ENCODE measurements around the gene RNF157. TPM values are rescaled to one million over a fixed set of nuclear protein-coding genes. Genes with fewer than 3 reads are reported as not detected.
"Not testable (repeated sequence)": the region's sequence is repeated elsewhere in the genome, so short reads cannot be mapped to it uniquely, and the experiment has no call there.

The RNF157 gene
- total RNA-seq, 4 donors from 2014 or later, result 32.5 to 164 (median 54.8) TPM

DNA sequence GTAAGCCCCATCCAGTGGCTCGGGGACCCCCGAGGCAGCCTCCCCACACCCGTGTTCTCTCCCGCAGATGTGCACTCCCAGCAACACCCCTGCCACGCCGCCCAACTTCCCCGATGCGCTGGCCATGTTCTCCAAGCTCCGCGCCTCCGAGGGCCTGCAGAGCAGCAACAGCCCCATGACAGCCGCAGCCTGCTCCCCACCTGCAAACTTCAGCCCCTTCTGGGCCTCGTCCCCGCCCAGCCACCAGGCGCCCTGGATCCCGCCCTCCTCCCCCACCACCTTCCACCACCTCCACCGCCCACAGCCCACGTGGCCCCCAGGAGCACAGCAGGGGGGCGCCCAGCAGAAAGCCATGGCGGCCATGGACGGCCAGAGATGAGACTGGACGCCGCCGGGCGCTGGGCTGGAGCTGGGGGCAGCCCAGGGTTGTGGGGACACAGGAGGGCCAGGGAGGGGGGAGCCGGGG is 29.9 kb upstream of the RNF157 start:
- intact Hi-C loops (cut with DNase I; ENCODE audit: low total_unique reads) (loop anchor here (5.0 kb wide), 1 partner anchor 88 kb away; no protein-coding TSS in a partner anchor), in situ Hi-C loops (cut with MboI; ENCODE audit: low pct_ligation_motif_present in 1 of 4, low pct_unique_long_range_greater_than_20kb in 1 of 4, low sequenced_read_pairs in 3 of 4) (no loop called here)
- WGBS, 2 donors (ENCODE audit: low coverage in 1 of 2), result 79% methylated on average over 24 of the region's 26 CpGs; no CpG with 5 or more reads in 1 of the 2 donors
- Histone ChIP-seq H3K4me1 (peaks cover 39 to 69% (median 65%) of the 10 kb centered on the region in 4 donors), H3K27me3 (no peaks in the 10 kb centered on the region), H3K36me3 (peaks cover 0 to 14% (median 0%) of the 10 kb centered on the region in 4 donors), H3K4me3 (no peak overlapping the region), H3K27ac (peak overlapping the region in 3 of 4 donors; percentile 94 to 98 (median 96)), H3K9me3 (no peaks in the 10 kb centered on the region)
- no peak for DNase-seq
- TF ChIP-seq, protein P1, sequence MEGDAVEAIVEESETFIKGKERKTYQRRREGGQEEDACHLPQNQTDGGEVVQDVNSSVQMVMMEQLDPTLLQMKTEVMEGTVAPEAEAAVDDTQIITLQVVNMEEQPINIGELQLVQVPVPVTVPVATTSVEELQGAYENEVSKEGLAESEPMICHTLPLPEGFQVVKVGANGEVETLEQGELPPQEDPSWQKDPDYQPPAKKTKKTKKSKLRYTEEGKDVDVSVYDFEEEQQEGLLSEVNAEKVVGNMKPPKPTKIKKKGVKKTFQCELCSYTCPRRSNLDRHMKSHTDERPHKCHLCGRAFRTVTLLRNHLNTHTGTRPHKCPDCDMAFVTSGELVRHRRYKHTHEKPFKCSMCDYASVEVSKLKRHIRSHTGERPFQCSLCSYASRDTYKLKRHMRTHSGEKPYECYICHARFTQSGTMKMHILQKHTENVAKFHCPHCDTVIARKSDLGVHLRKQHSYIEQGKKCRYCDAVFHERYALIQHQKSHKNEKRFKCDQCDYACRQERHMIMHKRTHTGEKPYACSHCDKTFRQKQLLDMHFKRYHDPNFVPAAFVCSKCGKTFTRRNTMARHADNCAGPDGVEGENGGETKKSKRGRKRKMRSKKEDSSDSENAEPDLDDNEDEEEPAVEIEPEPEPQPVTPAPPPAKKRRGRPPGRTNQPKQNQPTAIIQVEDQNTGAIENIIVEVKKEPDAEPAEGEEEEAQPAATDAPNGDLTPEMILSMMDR (IDR thresholded peaks at IDR 0.05), result no peak
- TF ChIP-seq POLR2A (IDR thresholded peaks at IDR 0.05) (no peak), EP300 (IDR thresholded peaks at IDR 0.05; ENCODE audit: low read depth) (no peak), POLR2AphosphoS5 (IDR thresholded peaks at IDR 0.05) (no peak)

DNA sequence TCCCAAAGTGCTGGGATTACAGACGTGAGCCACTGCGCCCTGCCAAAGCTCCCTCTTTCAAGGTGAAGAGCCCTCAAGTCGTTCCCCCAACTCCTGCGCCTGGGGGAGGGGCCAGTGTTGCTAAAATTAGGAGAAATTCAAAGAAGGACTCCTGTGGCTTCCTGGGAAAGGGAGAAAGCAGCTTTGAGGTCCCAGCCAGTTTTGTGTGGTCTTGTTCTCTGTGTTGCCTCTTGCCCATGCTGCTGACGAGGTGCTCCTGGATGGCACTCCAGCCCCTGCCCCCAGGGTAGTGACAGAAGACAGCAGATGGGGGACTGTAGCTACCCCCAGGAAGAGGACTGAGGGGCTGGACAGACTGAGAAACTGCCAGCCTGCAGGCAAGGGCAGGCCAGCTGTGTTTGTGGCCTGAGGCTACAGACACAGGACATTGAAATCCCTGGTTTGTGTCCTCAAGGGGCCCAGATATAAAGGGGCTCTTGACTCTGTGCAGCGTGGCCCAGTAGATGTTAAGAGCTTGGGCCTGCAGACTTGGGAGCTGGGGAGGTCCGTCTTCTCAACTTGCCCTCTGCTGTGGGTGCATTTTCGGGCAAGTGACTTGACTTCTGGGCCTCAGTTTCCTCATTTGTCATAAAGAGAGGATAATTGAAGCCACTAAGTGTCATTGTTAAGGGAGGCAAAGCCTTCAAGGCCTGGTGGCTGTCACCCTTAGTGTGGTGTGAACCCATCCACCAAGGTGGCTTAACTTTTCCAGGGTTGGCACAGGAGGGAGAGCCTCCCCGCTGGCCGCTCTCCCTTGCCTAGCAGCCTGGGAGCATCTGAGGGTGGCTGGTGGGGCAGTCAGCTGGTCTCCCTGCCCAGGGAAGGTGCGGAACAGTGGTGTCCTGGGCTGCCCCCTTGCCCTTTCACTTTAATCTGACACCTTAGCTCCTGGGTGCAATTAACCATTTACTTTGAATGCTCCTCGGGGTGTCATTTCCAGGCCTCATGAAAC is 29.0 kb upstream of the RNF157 start:
- Histone ChIP-seq H3K4me1 (peaks cover 42 to 73% (median 69%) of the 10 kb centered on the region in 4 donors), H3K27me3 (no peaks in the 10 kb centered on the region), H3K4me3 (no peak overlapping the region), H3K27ac (peak overlapping the region; percentile 94 to 98 (median 96)), H3K36me3 (peaks cover 0 to 14% (median 0%) of the 10 kb centered on the region in 4 donors), H3K9me3 (no peaks in the 10 kb centered on the region)
- intact Hi-C loops (cut with DNase I; ENCODE audit: low total_unique reads) (no loop called here), in situ Hi-C loops (cut with MboI; ENCODE audit: low pct_ligation_motif_present in 1 of 4, low pct_unique_long_range_greater_than_20kb in 1 of 4, low sequenced_read_pairs in 3 of 4) (no loop called here)
- no peak for TF ChIP-seq POLR2A (IDR thresholded peaks at IDR 0.05)
- peak in 1 of 3 donors; percentile 12 for TF ChIP-seq POLR2AphosphoS5 (IDR thresholded peaks at IDR 0.05)
- TF ChIP-seq EP300 (IDR thresholded peaks at IDR 0.05; ENCODE audit: low read depth), result no peak
- DNase-seq, result no peak
- WGBS, 2 donors (ENCODE audit: low coverage in 1 of 2), result 67 to 80% methylated on average over 1 to 12 of the region's 12 CpGs

DNA sequence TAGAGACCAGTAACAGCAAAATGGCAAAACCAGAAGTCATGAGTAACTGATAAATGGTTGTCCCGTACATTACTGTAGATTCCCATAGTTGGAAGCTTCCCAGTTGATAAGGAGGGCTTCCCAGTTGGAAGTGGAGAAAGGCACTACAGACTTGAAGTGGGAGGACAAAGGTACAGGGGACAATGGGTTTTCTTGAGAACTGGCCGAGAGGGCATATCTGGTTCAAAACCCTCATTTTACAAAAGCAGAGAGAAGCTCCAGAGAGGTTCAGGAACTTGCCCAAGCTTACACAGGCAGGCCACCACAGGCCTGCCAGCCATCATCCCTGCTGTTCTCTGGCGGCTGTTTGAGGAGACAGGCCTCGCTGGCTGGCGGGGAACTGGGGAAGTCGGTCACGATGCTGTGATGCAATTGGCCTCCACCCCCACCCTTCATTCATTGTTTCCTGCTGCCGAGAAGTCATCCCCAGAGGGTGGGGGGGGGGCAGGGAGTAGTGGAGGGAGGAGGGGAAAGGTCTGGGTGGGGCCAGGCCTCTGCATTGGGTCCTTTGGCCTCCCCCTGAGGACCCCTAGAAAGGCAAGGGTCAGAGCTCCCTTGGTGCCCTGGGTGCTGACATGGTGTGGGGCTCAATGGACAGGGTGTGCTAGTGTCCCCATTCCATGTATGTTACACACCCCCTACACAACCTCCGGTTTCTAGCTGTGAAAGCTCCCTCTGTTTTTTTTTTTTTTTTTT is 27.9 kb upstream of the RNF157 start:
- peaks cover 51 to 80% (median 75%) of the 10 kb centered on the region in 4 donors for H3K4me1 ChIP-seq
- intact Hi-C loops (cut with DNase I; ENCODE audit: low total_unique reads), result no loop called here
- no peaks in the 10 kb centered on the region for H3K9me3 ChIP-seq
- TF ChIP-seq, protein P1 (IDR thresholded peaks at IDR 0.05), result no peak
- TF ChIP-seq POLR2AphosphoS5 (IDR thresholded peaks at IDR 0.05), result peak; percentile 65 to 86 (median 82)
- TF ChIP-seq EP300 (IDR thresholded peaks at IDR 0.05; ENCODE audit: low read depth), result peak; percentile 22
- peak; percentile 33 for TF ChIP-seq POLR2A (IDR thresholded peaks at IDR 0.05)
- H3K27ac ChIP-seq, result peak overlapping the region; percentile 94 to 98 (median 96)
- H3K36me3 ChIP-seq, result peaks cover 0 to 14% (median 0%) of the 10 kb centered on the region in 4 donors
- in situ Hi-C loops (cut with MboI; ENCODE audit: low pct_ligation_motif_present in 1 of 4, low pct_unique_long_range_greater_than_20kb in 1 of 4, low sequenced_read_pairs in 3 of 4), result no loop called here
- no peaks in the 10 kb centered on the region for H3K27me3 ChIP-seq
- peak overlapping the region in 1 of 4 donors; percentile 99 for H3K4me3 ChIP-seq
- 17 to 43% methylated on average over 1 to 9 of the region's 9 CpGs for WGBS, 2 donors (ENCODE audit: low coverage in 1 of 2)
- DNase-seq, result peak; percentile 84

DNA sequence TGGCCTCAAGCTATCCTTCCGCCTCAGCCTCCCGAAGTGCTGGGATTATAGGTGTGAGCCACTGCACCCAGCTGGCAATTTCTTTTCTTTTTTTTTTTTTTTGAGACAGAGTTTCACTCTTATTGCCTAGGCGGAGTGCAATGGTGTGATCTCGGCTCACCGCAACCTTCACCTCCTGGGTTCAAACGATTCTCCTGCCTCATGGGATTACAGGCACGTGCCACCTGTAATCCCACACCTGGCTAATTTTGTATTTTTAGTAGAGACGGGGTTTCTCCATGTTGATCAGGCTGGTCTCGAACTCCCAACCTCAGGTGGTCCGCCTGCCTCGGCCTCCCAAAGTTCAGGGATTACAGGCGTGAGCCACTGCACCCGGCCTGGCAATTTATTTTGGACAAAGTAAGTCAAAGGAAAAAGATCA is 27.3 kb upstream of the RNF157 start:
- H3K9me3 ChIP-seq; in situ Hi-C loops (cut with MboI; ENCODE audit: low pct_ligation_motif_present in 1 of 4, low pct_unique_long_range_greater_than_20kb in 1 of 4, low sequenced_read_pairs in 3 of 4); DNase-seq; H3K27me3 ChIP-seq; intact Hi-C loops (cut with DNase I; ENCODE audit: low total_unique reads): not testable (repeated sequence)
- Histone ChIP-seq H3K4me1 (peaks cover 51 to 83% (median 77%) of the 10 kb centered on the region in 4 donors), H3K27ac (peak overlapping the region; percentile 94 to 98 (median 96)), H3K36me3 (peaks cover 0 to 14% (median 0%) of the 10 kb centered on the region in 4 donors), H3K4me3 (peak overlapping the region in 1 of 4 donors; percentile 99)
- WGBS, 2 donors (ENCODE audit: low coverage in 1 of 2), result 25 to 60% methylated on average over 2 to 13 of the region's 13 CpGs

Measured in transverse colon (tissue), 4 donors.